SW480 (cell line): Measurements from ENCODE around the gene CDC42EP4.

Experiments
- DNase-seq: peaks from one replicate; pipeline ENCODE4 v3.0.0-alpha.2; 2016; ENCODE audit warnings: low spot score

CDC42EP4 gene

GRCh38 chr17:73311781-73312641 is at the start of gene CDC42EP4:
TSS of gene CDC42EP4 (minus strand) at chr17:73312001. CDS start at chr17:73286500, 25,501 bp downstream.
- peak; percentile 91 for DNase-seq

- DNase-seq = no peak
These were observed 49.4 kb upstream of the CDC42EP4 start for GRCh38 chr17:73360961-73361761.

GRCh38 chr17:73359987-73360410 is 48.2 kb upstream of the CDC42EP4 start:
- peak; percentile 83 for DNase-seq

GRCh38 chr17:73359352-73359751 is 47.6 kb upstream of the CDC42EP4 start:
- no peak for DNase-seq

- no peak for DNase-seq
These were observed 46.9 kb upstream of the CDC42EP4 start for GRCh38 chr17:73358668-73359067.

- no peak for DNase-seq
These were observed 46.2 kb upstream of the CDC42EP4 start for GRCh38 chr17:73357981-73358380.

DNA sequence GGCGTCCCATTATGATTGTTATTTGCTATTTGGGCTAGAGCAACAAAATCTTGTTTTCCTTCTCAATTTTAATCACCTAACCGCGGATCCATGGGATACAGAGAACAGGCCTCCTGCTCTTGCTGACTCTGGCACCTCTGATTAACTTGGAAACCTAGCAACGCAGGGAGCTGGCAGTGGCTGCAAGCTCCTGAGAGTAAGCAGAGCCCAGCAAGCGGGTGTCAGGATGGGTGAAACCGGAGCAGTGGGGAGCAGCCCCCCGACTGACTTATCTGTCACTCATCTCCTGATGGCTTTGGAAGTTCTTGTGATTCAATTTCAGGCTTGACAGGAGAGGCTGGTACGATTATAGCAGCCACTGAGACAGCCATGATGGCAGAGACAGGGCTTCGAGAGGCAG is 45.5 kb upstream of the CDC42EP4 start:
- no peak for DNase-seq

DNA sequence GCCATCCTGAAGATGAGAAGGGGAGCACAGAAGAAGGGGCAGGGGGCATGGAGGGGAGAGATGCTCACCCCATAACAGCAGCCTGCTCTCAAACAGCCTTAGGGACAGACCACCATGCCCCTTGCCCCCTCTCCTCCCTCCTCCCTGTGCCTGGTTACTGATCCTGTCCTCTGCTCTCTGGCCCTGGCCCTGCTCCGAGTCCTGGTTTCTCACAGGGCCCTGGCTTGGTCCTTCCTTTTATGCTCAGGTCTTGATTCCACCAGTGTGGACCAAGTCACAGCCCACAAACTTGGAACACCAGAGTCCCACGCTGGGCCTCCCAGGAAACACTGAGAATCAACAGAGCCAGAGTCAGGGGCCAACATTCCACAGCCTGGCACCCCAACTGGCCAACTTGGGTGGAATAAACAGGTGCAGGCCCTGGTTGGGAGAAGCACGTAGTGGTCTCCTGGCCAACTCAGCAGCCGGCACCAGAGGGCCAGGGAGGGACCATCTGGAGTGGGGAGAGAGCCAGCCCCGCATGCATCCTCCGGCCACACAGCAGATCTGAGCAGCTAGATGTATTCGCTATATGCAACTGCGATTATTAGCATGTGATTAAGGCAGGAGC is 44.9 kb upstream of the CDC42EP4 start:
- DNase-seq = no peak

- no peak for DNase-seq
These were observed 42.9 kb upstream of the CDC42EP4 start for GRCh38 chr17:73354423-73355284.

- DNase-seq = no peak
These were observed 40.5 kb upstream of the CDC42EP4 start for GRCh38 chr17:73352261-73352660.

- no peak for DNase-seq
These were observed 40.0 kb upstream of the CDC42EP4 start for GRCh38 chr17:73351764-73352163.

DNA sequence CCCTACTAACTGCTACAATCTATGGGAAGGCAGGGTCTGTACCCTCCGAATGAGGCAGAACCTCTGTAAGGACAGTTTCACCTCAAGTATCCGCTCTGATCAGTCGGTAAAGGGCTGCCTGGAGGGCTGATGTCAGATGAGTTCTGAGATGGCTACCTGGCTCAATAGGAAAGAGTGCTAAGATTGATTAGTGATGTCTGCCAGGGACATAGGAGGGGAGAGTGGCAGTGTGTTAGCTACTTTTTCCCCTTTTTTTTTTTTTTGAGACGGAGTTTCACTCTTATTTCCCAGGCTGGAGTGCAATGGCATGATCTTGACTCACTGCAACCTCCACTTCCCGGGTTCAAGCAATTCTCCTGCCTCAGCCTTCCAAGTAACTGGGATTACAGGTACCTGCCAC is 39.1 kb upstream of the CDC42EP4 start:
- no peak for DNase-seq

DNA sequence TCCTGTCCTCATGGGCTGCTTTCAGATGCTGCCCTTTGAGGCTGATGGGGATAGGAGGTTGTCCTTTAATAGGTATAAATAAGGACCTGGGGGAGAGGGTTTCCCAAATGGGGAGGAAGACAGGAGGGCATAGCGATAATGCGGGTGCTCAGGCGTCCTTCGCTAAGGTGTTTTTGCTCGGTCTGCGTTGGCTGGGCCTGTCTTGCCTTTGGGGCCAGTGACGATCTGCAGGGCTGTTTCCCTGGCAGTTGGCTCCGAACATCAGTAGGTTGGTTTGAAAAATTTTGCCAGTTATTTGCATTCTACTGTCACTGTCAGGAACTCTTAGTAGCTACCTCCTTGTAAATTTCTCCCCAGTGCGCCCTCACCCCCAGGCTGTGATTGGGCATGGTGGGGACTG is 37.8 kb upstream of the CDC42EP4 start:
- no peak for DNase-seq

DNA sequence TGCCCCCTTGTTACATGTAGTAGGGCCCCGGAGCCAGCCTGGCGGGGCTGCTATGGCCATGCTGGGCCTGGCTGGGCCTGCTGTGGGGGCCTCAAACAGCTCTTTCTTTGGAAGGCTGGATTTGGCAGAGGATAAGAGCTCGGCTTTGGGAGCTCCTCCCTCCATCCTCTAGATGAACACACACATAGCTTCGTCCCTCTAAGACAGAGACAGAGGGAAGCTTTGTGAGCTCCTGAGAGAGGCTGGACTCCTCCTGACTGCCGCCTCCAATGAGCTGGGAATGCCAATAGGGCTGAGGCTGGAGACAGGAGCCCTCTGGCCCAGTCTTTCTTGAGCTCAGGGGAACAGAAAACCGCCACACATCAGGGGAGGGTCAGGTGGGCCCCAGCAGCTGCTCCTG is 37.3 kb upstream of the CDC42EP4 start:
- no peak for DNase-seq

DNA sequence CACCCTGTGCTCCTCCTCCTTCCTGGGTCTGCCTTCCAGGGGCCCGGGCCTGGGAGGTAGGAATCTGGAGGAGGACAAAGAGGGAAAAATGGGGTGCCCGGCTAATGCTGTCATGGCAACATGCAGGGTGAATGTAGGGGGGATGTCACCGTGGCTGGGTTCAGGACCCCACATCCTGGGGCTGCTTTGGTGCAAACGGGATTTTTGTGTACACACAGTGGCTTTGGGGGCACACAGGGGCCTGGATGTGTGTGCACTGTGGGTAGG is 37.0 kb upstream of the CDC42EP4 start:
- DNase-seq = no peak

- no peak for DNase-seq
These were observed 36.4 kb upstream of the CDC42EP4 start for GRCh38 chr17:73348018-73348828.

DNA sequence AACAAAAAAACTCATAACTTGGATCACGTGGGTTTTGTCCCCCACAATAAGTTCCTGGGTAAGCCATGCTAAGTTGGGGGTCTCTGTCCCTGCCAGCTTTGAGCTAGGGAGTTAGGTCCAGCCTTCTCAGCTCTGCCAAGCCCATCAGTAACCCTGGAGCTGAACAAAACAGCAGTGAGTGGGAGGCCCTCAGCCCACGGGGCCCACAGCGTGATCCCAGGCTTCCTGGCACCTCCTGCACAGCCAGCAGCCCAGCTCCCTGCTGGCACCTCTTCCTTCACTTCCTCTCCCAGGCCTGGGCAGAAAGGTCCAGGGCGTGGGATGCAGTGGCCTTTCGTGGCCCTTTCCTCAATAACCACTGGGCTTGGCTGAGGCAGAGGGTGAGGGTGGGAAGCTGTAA is 35.5 kb upstream of the CDC42EP4 start:
- no peak for DNase-seq

DNA sequence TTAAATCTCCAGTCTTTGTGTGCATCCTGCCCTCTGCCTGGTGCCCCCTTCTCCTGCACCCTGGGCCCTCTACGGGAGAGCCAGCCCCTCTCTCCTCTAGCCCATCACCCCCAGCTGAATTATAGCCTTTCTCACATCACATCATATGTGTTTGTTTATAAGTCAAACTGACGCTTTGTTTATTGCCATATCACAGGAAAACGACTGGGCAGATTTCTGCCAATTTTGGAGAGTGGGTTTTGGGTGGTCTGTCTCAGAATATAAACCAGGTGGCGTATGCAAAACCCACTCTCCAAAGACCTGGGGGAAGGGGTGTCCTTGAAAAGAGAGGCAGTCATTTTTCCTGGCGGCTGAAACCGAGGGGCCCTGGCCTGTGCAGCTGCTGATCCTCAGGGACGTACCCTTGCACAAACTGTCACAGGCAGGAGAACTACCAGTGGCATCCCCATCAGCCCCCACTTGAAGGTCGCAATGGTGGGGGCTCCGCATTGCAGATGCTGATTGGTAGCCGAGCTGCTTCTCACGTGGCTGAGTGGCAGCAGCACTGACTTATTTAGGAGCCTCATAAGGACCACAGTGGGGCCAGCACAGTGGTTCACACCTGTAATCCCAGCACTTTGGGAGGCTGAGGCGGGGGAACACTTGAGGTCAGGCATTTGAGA is 34.8 kb upstream of the CDC42EP4 start:
- DNase-seq = no peak

GRCh38 chr17:73343739-73344454 is 32.1 kb upstream of the CDC42EP4 start:
- DNase-seq = peak; percentile 51

DNA sequence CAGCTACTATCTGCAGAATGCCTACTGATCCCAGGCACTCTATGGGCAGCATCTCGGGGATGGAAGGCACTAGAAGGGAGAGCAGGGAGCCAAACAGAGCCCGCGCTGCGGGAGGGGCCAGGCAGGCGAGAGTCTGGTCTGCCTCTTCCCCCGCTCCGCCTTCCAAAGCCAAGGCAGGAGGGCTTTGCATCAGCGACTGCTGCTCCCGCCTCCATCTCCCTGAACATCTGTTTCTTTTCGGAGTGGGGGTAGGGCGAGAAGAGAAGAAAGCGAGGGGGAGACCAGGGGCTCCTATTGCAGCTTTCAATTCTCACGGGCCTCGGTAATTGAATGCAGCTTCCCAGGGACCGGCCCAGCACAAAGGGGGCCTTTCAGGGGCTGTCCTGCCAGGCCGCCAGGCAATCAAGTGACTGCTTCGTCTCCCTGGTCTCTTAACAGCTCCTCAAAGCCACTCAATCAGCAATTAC is 31.4 kb upstream of the CDC42EP4 start:
- no peak for DNase-seq
